PC-9 (cell line): ENCODE data around the gene PRKAG2.

Experiments
- CTCF ChIP-seq: fragments of 200-600 bp; sonication (generic); conservative IDR thresholded peaks from 2 replicates; pipeline ENCODE4 v1.6.1; 2017; ENCODE audit warnings: mixed run types, antibody characterized with exemption, mild to moderate bottlenecking, moderate library complexity
- EZH2 ChIP-seq: fragments of 200-600 bp; sonication (generic); IDR thresholded peaks from 2 replicates; pipeline ENCODE4 v1.8.0; 2017; ENCODE audit warnings: antibody characterized with exemption, low read depth

GRCh38 chr7:151708610-151709009, 168.3 kb downstream of the PRKAG2 start:
- TF ChIP-seq CTCF (no peak), EZH2 (no peak)
